Lower lobe of right lung (tissue), 2 donors: Measurements from ENCODE around the gene ANK3. TPM values are rescaled to one million over a fixed set of nuclear protein-coding genes. Genes with fewer than 3 reads are reported as not detected.

Source experiments
- ATAC-seq, 2 donors: fragments of 200-7000 bp; cut with Tn5 transposase; one replicate each; pipeline ENCODE4 v1.9.1; 2020 to 2022; ENCODE audit warnings: mild to moderate bottlenecking in 2 of 2, moderate library complexity in 2 of 2
- DNase-seq: peaks from one replicate; pipeline ENCODE4 v3.0.0-alpha.2; 2020
- H3K27ac ChIP-seq: fragments of 200-600 bp; one replicate; pipeline ENCODE4 v1.8.0; 2022
- H3K27me3 ChIP-seq: fragments of 200-600 bp; one replicate; pipeline ENCODE4 v1.8.0; 2022; ENCODE audit warnings: low read depth
- H3K36me3 ChIP-seq: fragments of 200-600 bp; one replicate; pipeline ENCODE4 v1.8.0; 2022; ENCODE audit warnings: mild to moderate bottlenecking
- H3K4me1 ChIP-seq: fragments of 200-600 bp; one replicate; pipeline ENCODE4 v1.8.0; 2022
- H3K4me3 ChIP-seq: fragments of 200-600 bp; one replicate; pipeline ENCODE4 v1.8.0; 2022; ENCODE audit warnings: mild to moderate bottlenecking
- H3K9me3 ChIP-seq: fragments of 200-600 bp; one replicate; pipeline ENCODE4 v1.8.0; 2022
- intact Hi-C: fragments of 100-400 bp; cut with DNase I; formaldehyde crosslinking; loops from one replicate; pipeline ENCODE4 v1.11.0; 2022
- total RNA-seq: library from RNA; stranded (reverse); fragmentation: NEBNext Ultra II Directional; extraction: Animal tissue kit (Norgen Biotek cat#: 25700); gene quantifications from one replicate; pipeline ENCODE4 v1.2.1, GENCODE V29; 2021
- TF ChIP-seq, protein P1 (sequence below): fragments of 200-600 bp; IDR thresholded peaks from one replicate; pipeline ENCODE4 v1.8.0; 2022; ENCODE audit warnings: antibody characterized with exemption, mild to moderate bottlenecking
- donor health status: DM: no; HTN: yes; CAD: no; lungs with severe emphysema.

The ANK3 gene
- total RNA-seq, 1 donor from 2014 or later = 75.9 TPM

DNA sequence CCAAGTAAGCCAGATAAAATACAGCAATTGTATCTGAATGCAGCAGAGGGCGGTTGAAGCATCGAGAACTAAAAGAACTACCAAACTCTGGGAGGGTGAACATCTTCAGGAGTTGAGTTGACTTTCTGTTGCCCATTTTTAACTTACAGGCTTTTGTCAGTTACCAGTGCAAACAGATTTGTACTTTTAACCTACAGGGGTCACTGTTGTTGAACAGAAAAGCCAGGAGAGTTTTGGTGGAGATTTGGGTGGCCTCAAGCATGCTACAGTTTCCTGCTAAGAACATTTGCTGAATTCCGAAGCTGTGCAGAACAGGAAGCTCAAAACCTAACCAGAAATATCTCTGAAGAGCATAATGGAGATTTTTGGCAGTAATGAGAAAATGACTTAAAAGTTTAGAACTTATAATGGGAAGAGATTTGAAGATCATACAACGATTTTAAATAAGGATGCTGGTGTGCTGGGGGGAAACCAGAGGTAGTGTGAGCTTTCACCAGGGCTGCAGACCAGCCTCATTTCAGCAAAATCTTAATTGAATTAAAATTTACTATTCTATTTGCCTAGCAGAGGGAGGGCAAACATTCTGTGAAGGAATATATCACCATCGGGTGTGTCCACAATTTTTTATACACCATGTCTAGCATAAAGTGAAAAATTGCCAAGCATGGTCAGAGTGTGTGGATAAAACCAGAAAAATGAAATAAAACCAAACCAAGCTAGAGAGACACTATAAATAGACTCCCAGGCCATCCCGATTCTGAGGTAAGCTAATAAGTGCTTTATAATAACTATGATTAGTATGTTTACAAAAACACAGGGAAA lies 274.7 kb downstream of the ANK3 start:
- DNase-seq = no peak
- intact Hi-C loops = no loop called here
- H3K27ac ChIP-seq = no peak overlapping the region
- H3K4me3 ChIP-seq = no peak overlapping the region
- no peaks in the 10 kb centered on the region for H3K4me1 ChIP-seq
- TF ChIP-seq, protein P1, sequence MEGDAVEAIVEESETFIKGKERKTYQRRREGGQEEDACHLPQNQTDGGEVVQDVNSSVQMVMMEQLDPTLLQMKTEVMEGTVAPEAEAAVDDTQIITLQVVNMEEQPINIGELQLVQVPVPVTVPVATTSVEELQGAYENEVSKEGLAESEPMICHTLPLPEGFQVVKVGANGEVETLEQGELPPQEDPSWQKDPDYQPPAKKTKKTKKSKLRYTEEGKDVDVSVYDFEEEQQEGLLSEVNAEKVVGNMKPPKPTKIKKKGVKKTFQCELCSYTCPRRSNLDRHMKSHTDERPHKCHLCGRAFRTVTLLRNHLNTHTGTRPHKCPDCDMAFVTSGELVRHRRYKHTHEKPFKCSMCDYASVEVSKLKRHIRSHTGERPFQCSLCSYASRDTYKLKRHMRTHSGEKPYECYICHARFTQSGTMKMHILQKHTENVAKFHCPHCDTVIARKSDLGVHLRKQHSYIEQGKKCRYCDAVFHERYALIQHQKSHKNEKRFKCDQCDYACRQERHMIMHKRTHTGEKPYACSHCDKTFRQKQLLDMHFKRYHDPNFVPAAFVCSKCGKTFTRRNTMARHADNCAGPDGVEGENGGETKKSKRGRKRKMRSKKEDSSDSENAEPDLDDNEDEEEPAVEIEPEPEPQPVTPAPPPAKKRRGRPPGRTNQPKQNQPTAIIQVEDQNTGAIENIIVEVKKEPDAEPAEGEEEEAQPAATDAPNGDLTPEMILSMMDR = peak; percentile 46
- peak; percentile 38 to 40 for ATAC-seq
- H3K36me3 ChIP-seq = no peaks in the 10 kb centered on the region
- H3K27me3 ChIP-seq = no peaks in the 10 kb centered on the region
- no peaks in the 10 kb centered on the region for H3K9me3 ChIP-seq

DNA sequence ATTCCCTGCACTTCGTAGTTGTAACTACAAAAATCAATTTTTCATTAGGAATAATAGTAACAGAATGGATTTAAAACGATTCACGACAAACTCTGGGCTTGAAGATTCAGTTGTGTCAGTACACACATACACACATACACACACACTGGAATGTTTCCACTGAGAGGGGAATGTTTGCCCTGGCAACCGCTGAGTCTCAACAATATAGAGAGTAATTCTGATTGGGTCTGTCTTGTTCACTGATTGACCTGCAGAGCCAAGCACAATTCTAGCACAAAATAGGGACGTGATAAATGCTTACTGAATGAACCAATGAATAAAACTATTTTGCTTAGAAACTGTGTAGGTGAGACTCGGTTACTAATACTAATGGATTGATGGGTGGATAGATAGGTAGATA lies 278.9 kb downstream of the ANK3 start:
- H3K9me3 ChIP-seq = no peaks in the 10 kb centered on the region
- DNase-seq (no peak), ATAC-seq (no peak)
- no peak overlapping the region for H3K4me3 ChIP-seq
- no peaks in the 10 kb centered on the region for H3K36me3 ChIP-seq
- intact Hi-C loops = no loop called here
- TF ChIP-seq, protein P1 = no peak
- H3K27ac ChIP-seq = no peak overlapping the region
- no peaks in the 10 kb centered on the region for H3K4me1 ChIP-seq
- no peaks in the 10 kb centered on the region for H3K27me3 ChIP-seq

DNA sequence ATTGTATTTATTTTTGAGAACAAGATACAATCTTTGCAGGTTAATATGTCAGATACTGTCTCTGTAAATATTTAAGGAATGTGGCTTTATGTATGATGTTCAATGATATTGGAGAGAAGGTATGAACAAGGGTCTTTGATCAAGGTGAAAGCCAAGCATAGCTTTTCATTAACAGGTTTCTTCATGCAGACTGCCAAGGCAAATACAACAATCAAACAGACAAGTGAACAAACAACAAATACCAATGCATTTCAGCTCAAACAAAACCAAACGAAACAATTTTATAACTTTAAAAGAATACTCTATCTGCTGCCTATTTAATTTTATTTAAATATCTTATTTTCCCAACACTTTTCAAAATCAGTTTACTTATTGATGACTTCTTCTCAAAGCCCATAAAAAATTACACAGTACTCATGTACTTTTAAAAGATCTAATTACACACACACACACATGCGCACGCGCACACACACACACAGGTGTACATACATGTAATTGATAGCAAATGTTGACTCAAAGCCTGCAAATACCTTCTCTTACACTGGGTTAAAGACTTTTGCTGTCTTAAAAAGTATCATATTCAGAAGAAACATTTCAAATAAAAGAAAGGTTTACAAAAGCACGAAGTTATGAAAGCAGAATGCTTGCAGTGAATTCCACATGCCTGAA lies 282.2 kb downstream of the ANK3 start:
- no peaks in the 10 kb centered on the region for H3K36me3 ChIP-seq
- H3K9me3 ChIP-seq = no peaks in the 10 kb centered on the region
- TF ChIP-seq, protein P1 = no peak
- DNase-seq (no peak), ATAC-seq (no peak)
- no peaks in the 10 kb centered on the region for H3K4me1 ChIP-seq
- H3K4me3 ChIP-seq = no peak overlapping the region
- intact Hi-C loops = loop anchor here (10.0 kb wide), 1 partner anchor 537 kb away; no protein-coding TSS in a partner anchor
- H3K27ac ChIP-seq = no peak overlapping the region
- H3K27me3 ChIP-seq = no peaks in the 10 kb centered on the region

DNA sequence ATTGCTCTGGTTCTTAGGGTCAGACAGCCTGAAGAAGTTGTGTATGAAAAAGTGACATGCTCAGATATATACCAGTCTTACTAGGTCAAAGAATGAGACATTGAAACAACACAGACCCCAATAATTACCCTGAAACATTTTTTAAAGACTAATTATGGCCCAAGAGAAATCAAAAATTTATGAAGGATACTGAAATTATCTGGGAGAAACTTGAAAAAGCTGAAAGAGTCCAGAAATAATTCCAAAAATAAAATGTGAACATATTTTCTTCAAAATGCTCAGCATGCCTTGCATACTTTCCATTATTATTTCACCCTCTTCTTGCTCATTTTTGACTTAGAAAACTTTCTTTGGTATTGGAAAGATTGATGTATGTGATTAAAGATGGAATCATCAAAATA lies 284.4 kb downstream of the ANK3 start:
- no peak overlapping the region for H3K27ac ChIP-seq
- ATAC-seq = no peak
- no peak overlapping the region for H3K4me3 ChIP-seq
- H3K27me3 ChIP-seq = no peaks in the 10 kb centered on the region
- no peaks in the 10 kb centered on the region for H3K9me3 ChIP-seq
- no peak for DNase-seq
- no peaks in the 10 kb centered on the region for H3K36me3 ChIP-seq
- no peaks in the 10 kb centered on the region for H3K4me1 ChIP-seq
- TF ChIP-seq, protein P1 = no peak
- intact Hi-C loops = loop anchor here (10.0 kb wide), 1 partner anchor 540 kb away; no protein-coding TSS in a partner anchor

DNA sequence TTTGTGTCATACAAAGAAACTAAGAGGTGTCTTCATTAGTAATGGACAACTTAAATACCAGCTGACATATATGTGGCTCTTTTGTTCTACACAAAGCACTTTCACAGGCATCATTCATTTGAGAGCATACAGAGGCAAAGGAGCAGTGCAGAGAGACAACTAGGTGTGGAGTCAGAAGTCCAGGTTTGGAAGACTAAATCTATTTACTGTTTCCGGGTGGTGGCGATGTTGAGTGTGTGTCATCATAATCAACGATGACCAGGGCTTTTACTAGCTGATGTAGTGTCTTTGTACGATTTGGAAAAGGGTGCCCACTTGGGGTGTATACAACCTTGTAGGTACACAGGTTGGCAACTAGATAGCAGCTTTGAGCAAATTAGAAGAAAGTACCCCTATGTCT lies 287.9 kb downstream of the ANK3 start:
- Histone ChIP-seq H3K4me1 (no peaks in the 10 kb centered on the region), H3K9me3 (no peaks in the 10 kb centered on the region), H3K4me3 (no peak overlapping the region), H3K36me3 (no peaks in the 10 kb centered on the region), H3K27ac (no peak overlapping the region), H3K27me3 (no peaks in the 10 kb centered on the region)
- ATAC-seq (no peak), DNase-seq (no peak)
- intact Hi-C loops = loop anchor here (10.0 kb wide), 1 partner anchor 543 kb away; no protein-coding TSS in a partner anchor
- TF ChIP-seq, protein P1 = no peak
